ENCODE data around the gene MYEOV.

MYEOV gene

GRCh38 chr11:69293819-69294505, at the start of gene MYEOV:
Gene MYEOV, plus strand, starts transcription at chr11:69294155. Its CDS starts 1,200 bp downstream, at chr11:69295355.
- Histone ChIP-seq H3K4me1 (ENCODE audit: control insufficient read depth, insufficient read depth, low read length, unreplicated experiment) (peaks cover 34% of the 10 kb centered on the region), H3K4me3 (ENCODE audit: low read depth, low read length) (no peak within 1 kb of the TSS), H3K27ac (ENCODE audit: low read depth, low read length) (no peak within 1 kb of the TSS), H3K79me2 (ENCODE audit: control insufficient read depth, insufficient read depth, low read length, unreplicated experiment) (no peaks in the 10 kb centered on the region), H3K27me3 (ENCODE audit: insufficient read depth, low read length) (no peaks in the 10 kb centered on the region), H2AFZ (ENCODE audit: low read length, unreplicated experiment) (no peak within 1 kb of the TSS), H3K36me3 (ENCODE audit: insufficient read depth, low read length) (no peaks in the 10 kb centered on the region)

- H3K4me1 ChIP-seq (ENCODE audit: control insufficient read depth, insufficient read depth, low read length, unreplicated experiment) = no peaks in the 10 kb centered on the region
- no peak overlapping the region for H3K27ac ChIP-seq (ENCODE audit: low read depth, low read length)
- no peaks in the 10 kb centered on the region for H3K79me2 ChIP-seq (ENCODE audit: control insufficient read depth, insufficient read depth, low read length, unreplicated experiment)
- H3K4me3 ChIP-seq (ENCODE audit: low read depth, low read length) = no peak overlapping the region
- no peak overlapping the region for H2AFZ ChIP-seq (ENCODE audit: low read length, unreplicated experiment)
- H3K36me3 ChIP-seq (ENCODE audit: insufficient read depth, low read length) = no peaks in the 10 kb centered on the region
- H3K27me3 ChIP-seq (ENCODE audit: insufficient read depth, low read length) = peaks cover 16% of the 10 kb centered on the region; the same call in 1 of the 2 replicates
These were observed 49.7 kb upstream of the MYEOV start for GRCh38 chr11:69244266-69244665.

GRCh38 chr11:69245041-69245440, 48.9 kb upstream of the MYEOV start:
- no peaks in the 10 kb centered on the region for H3K36me3 ChIP-seq (ENCODE audit: insufficient read depth, low read length)
- H3K4me1 ChIP-seq (ENCODE audit: control insufficient read depth, insufficient read depth, low read length, unreplicated experiment) = no peaks in the 10 kb centered on the region
- H3K27ac ChIP-seq (ENCODE audit: low read depth, low read length) = no peak overlapping the region
- no peak overlapping the region for H3K4me3 ChIP-seq (ENCODE audit: low read depth, low read length)
- H3K27me3 ChIP-seq (ENCODE audit: insufficient read depth, low read length) = peaks cover 23% of the 10 kb centered on the region
- no peaks in the 10 kb centered on the region for H3K79me2 ChIP-seq (ENCODE audit: control insufficient read depth, insufficient read depth, low read length, unreplicated experiment)
- H2AFZ ChIP-seq (ENCODE audit: low read length, unreplicated experiment) = no peak overlapping the region

GRCh38 chr11:69245491-69246345, 48.2 kb upstream of the MYEOV start:
- Histone ChIP-seq H2AFZ (ENCODE audit: low read length, unreplicated experiment) (no peak overlapping the region), H3K27ac (ENCODE audit: low read depth, low read length) (no peak overlapping the region), H3K27me3 (ENCODE audit: insufficient read depth, low read length) (peaks cover 24% of the 10 kb centered on the region), H3K4me3 (ENCODE audit: low read depth, low read length) (no peak overlapping the region), H3K4me1 (ENCODE audit: control insufficient read depth, insufficient read depth, low read length, unreplicated experiment) (no peaks in the 10 kb centered on the region), H3K79me2 (ENCODE audit: control insufficient read depth, insufficient read depth, low read length, unreplicated experiment) (no peaks in the 10 kb centered on the region), H3K36me3 (ENCODE audit: insufficient read depth, low read length) (no peaks in the 10 kb centered on the region)

GRCh38 chr11:69249311-69250185, 44.4 kb upstream of the MYEOV start:
- H3K79me2 ChIP-seq (ENCODE audit: control insufficient read depth, insufficient read depth, low read length, unreplicated experiment) = no peaks in the 10 kb centered on the region
- no peak overlapping the region for H3K27ac ChIP-seq (ENCODE audit: low read depth, low read length)
- no peak overlapping the region for H2AFZ ChIP-seq (ENCODE audit: low read length, unreplicated experiment)
- H3K4me3 ChIP-seq (ENCODE audit: low read depth, low read length) = no peak overlapping the region
- no peaks in the 10 kb centered on the region for H3K36me3 ChIP-seq (ENCODE audit: insufficient read depth, low read length)
- no peaks in the 10 kb centered on the region for H3K4me1 ChIP-seq (ENCODE audit: control insufficient read depth, insufficient read depth, low read length, unreplicated experiment)
- peaks cover 24% of the 10 kb centered on the region for H3K27me3 ChIP-seq (ENCODE audit: insufficient read depth, low read length)

- Histone ChIP-seq H2AFZ (ENCODE audit: low read length, unreplicated experiment) (no peak overlapping the region), H3K4me1 (ENCODE audit: control insufficient read depth, insufficient read depth, low read length, unreplicated experiment) (no peaks in the 10 kb centered on the region)
These were observed 43.5 kb upstream of the MYEOV start for GRCh38 chr11:69250186-69251056.

GRCh38 chr11:69251057-69251393, 42.9 kb upstream of the MYEOV start:
- Histone ChIP-seq H3K79me2 (ENCODE audit: control insufficient read depth, insufficient read depth, low read length, unreplicated experiment) (no peaks in the 10 kb centered on the region), H3K4me3 (ENCODE audit: low read depth, low read length) (no peak overlapping the region), H3K27ac (ENCODE audit: low read depth, low read length) (no peak overlapping the region), H3K4me1 (ENCODE audit: control insufficient read depth, insufficient read depth, low read length, unreplicated experiment) (no peaks in the 10 kb centered on the region), H2AFZ (ENCODE audit: low read length, unreplicated experiment) (no peak overlapping the region), H3K36me3 (ENCODE audit: insufficient read depth, low read length) (no peaks in the 10 kb centered on the region), H3K27me3 (ENCODE audit: insufficient read depth, low read length) (peaks cover 28% of the 10 kb centered on the region)

More at GRCh38 chr11:69250186-69251056, 43.5 kb upstream of the MYEOV start:
- no peaks in the 10 kb centered on the region for H3K36me3 ChIP-seq (ENCODE audit: insufficient read depth, low read length)
- no peak overlapping the region for H3K4me3 ChIP-seq (ENCODE audit: low read depth, low read length)
- no peaks in the 10 kb centered on the region for H3K79me2 ChIP-seq (ENCODE audit: control insufficient read depth, insufficient read depth, low read length, unreplicated experiment)
- no peak overlapping the region for H3K27ac ChIP-seq (ENCODE audit: low read depth, low read length)
- H3K27me3 ChIP-seq (ENCODE audit: insufficient read depth, low read length) = peaks cover 25% of the 10 kb centered on the region

GRCh38 chr11:69251639-69252489, 42.1 kb upstream of the MYEOV start:
- Histone ChIP-seq H3K36me3 (ENCODE audit: insufficient read depth, low read length) (no peaks in the 10 kb centered on the region), H3K4me1 (ENCODE audit: control insufficient read depth, insufficient read depth, low read length, unreplicated experiment) (no peaks in the 10 kb centered on the region), H3K4me3 (ENCODE audit: low read depth, low read length) (no peak overlapping the region), H3K27ac (ENCODE audit: low read depth, low read length) (no peak overlapping the region), H3K79me2 (ENCODE audit: control insufficient read depth, insufficient read depth, low read length, unreplicated experiment) (no peaks in the 10 kb centered on the region), H3K27me3 (ENCODE audit: insufficient read depth, low read length) (peaks cover 34% of the 10 kb centered on the region), H2AFZ (ENCODE audit: low read length, unreplicated experiment) (no peak overlapping the region)

- no peak overlapping the region for H3K27ac ChIP-seq (ENCODE audit: low read depth, low read length)
- H3K4me1 ChIP-seq (ENCODE audit: control insufficient read depth, insufficient read depth, low read length, unreplicated experiment) = no peaks in the 10 kb centered on the region
- H3K36me3 ChIP-seq (ENCODE audit: insufficient read depth, low read length) = no peaks in the 10 kb centered on the region
- H3K79me2 ChIP-seq (ENCODE audit: control insufficient read depth, insufficient read depth, low read length, unreplicated experiment) = no peaks in the 10 kb centered on the region
- peaks cover 34% of the 10 kb centered on the region for H3K27me3 ChIP-seq (ENCODE audit: insufficient read depth, low read length)
- H2AFZ ChIP-seq (ENCODE audit: low read length, unreplicated experiment) = no peak overlapping the region
- H3K4me3 ChIP-seq (ENCODE audit: low read depth, low read length) = no peak overlapping the region
These were observed 41.5 kb upstream of the MYEOV start for GRCh38 chr11:69252490-69252837.

Measured in ACC112 (cell line).